CD4-positive, alpha-beta memory T cell (primary cell): ENCODE measurements around the gene PGAP6. TPM values are rescaled to one million over a fixed set of nuclear protein-coding genes. Genes with fewer than 3 reads are reported as not detected.
"Not testable (repeated sequence)": the region's sequence is repeated elsewhere in the genome, so short reads cannot be mapped to it uniquely, and the experiment has no call there.

Source experiments
- CTCF ChIA-PET: fragments of 350-600 bp; sonication (Branson Sonifier 250); formaldehyde crosslinking; loops from one replicate; lab custom pipeline; 2021; ENCODE audit warnings: inconsistent platforms; ENCODE audit not compliant: partially characterized antibody; lab: Charles Lee
- POLR2A ChIA-PET: fragments of 350-600 bp; sonication (Branson Sonifier 250); formaldehyde crosslinking; loops from one replicate; lab custom pipeline; 2021; ENCODE audit not compliant: partially characterized antibody; lab: Charles Lee
- DNase-seq, 5 donors: peaks; one replicate each; pipeline versions ENCODE4 v3.0.0 to v3.0.0-alpha.2; 2020 to 2022; ENCODE audit warnings: mixed read lengths in 1 of 5
- H3K27ac ChIP-seq: one replicate; pipeline ENCODE4 v1.7.0; 2013; ENCODE audit warnings: low read depth, low read length
- H3K27me3 ChIP-seq: 2 replicates; pipeline ENCODE4 v1.7.0; 2013; ENCODE audit warnings: mild to moderate bottlenecking, low read length, moderate library complexity; ENCODE audit not compliant: insufficient read depth
- H3K36me3 ChIP-seq: 2 replicates; pipeline ENCODE4 v1.7.0; 2013; ENCODE audit warnings: mild to moderate bottlenecking, low read length, moderate library complexity; ENCODE audit not compliant: insufficient read depth
- H3K4me1 ChIP-seq: 2 replicates; pipeline ENCODE4 v1.7.0; 2013; ENCODE audit warnings: mild to moderate bottlenecking, low read length, moderate library complexity; ENCODE audit not compliant: insufficient read depth
- H3K4me3 ChIP-seq, 2 donors: one replicate each; pipeline ENCODE4 v1.7.0; 2013; ENCODE audit warnings: low read length in 2 of 2, mild to moderate bottlenecking in 1 of 2
- H3K9me3 ChIP-seq, 2 donors: one replicate each; pipeline ENCODE4 v1.7.0; 2013; ENCODE audit warnings: low read length in 2 of 2, control low read depth in 1 of 2; ENCODE audit not compliant: control insufficient read depth in 1 of 2
- H3K27ac Mint-ChIP-seq, 7 donors: one replicate each; pipeline ENCODE4 v1.8.0; 2020 to 2021; ENCODE audit warnings: mixed read lengths in 7 of 7, mild to moderate bottlenecking in 6 of 7, inconsistent platforms in 3 of 7, moderate library complexity in 3 of 7
- H3K27me3 Mint-ChIP-seq, 2 donors: one replicate each; pipeline ENCODE4 v1.8.0; 2020 to 2021; ENCODE audit warnings: mixed read lengths in 2 of 2
- H3K36me3 Mint-ChIP-seq, 2 donors: one replicate each; pipeline ENCODE4 v1.8.0; 2020 to 2021; ENCODE audit warnings: mixed read lengths in 2 of 2, inconsistent platforms in 1 of 2, mild to moderate bottlenecking in 1 of 2
- H3K4me1 Mint-ChIP-seq, 4 donors: one replicate each; pipeline ENCODE4 v1.8.0; 2020 to 2021; ENCODE audit warnings: mixed read lengths in 4 of 4, mild to moderate bottlenecking in 1 of 4
- H3K4me3 Mint-ChIP-seq, 8 donors: one replicate each; pipeline ENCODE4 v1.8.0; 2020 to 2021; ENCODE audit warnings: mixed read lengths in 8 of 8, mild to moderate bottlenecking in 7 of 8, moderate library complexity in 6 of 8, inconsistent platforms in 3 of 8
- H3K9me3 Mint-ChIP-seq, 8 donors: one replicate each; pipeline ENCODE4 v1.8.0; 2020 to 2021; ENCODE audit warnings: mixed read lengths in 8 of 8, mild to moderate bottlenecking in 5 of 8, inconsistent platforms in 3 of 8, moderate library complexity in 1 of 8
- intact Hi-C: fragments of 100-400 bp; cut with micrococcal nuclease; formaldehyde crosslinking; loops from one replicate; pipeline ENCODE4 v1.15.1; 2023
- polyA plus RNA-seq, 2 donors: library from polyadenylated mRNA; unstranded; fragments of 300-500 nt; fragmentation: Illumina TruSeq; gene quantifications; one replicate each; pipeline ENCODE4 v1.2.3, GENCODE V29; 2021
- total RNA-seq, 2 experiments: library from RNA; stranded (reverse); gene quantifications; one replicate each; pipeline ENCODE4 v1.2.3, GENCODE V29; 2021

The PGAP6 gene
- total and polyA plus RNA-seq, 4 experiments from 2014 or later = 22.7 to 73.5 (median 56.3) TPM

DNA sequence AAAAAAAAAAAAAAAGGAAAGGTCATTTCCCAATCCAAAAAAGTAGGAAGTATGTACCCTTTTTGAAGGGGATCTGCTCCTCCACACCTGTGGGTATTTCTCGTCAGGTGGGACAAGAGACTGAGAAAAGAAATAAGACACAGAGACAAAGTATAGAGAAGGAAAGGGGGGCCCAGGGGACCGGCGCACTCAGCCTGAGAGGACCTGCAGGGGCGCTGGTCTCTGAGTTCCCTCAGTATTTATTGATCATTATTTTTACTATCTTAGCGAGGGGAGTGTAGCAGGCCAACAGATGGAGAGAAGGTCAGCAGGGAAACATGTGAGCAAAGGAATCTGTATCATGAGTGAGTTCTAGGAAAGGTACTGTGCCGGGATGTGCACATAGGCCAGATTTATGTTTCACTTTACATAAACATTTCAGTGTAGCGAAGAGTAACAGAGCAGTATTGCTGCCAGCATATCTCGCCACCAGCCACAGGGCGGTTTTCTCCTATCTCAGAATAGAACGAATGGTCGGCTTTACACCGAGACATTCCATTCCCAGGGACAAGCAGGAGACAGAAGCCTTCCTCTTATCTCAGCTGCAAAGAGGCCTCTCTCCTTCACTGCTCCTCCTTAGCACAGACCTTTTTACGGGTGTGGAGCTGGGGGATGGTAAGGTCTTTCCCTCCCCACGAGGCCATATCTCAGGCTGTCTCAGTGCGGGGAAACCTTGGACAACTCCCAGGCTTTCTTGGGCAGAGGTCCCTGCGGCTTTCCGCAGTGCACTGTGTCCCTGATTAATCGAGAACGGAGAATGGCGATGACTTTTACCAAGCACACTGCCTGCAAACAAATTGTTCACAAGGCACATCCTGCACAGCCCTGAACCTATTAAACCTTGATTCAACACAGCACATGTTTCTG is 6.2 kb upstream of the PGAP6 start:
- H3K36me3 ChIP-seq, H3K27ac ChIP-seq, H3K4me1 ChIP-seq, DNase-seq, H3K4me3 Mint-ChIP-seq, H3K9me3 Mint-ChIP-seq, intact Hi-C loops, CTCF ChIA-PET, H3K36me3 Mint-ChIP-seq, H3K4me3 ChIP-seq, H3K27me3 Mint-ChIP-seq, H3K27me3 ChIP-seq, H3K9me3 ChIP-seq: not testable (repeated sequence)
- POLR2A ChIA-PET = interaction anchor here (1.1 kb wide), 1 partner anchor 11 kb away, joined by 3 read pairs; no protein-coding TSS in a partner anchor
- Mint-ChIP-seq H3K27ac (peak overlapping the region in 3 of 7 donors; percentile 6 to 53 (median 43)), H3K4me1 (peaks cover 12 to 14% (median 13%) of the 10 kb centered on the region in 4 donors)

DNA sequence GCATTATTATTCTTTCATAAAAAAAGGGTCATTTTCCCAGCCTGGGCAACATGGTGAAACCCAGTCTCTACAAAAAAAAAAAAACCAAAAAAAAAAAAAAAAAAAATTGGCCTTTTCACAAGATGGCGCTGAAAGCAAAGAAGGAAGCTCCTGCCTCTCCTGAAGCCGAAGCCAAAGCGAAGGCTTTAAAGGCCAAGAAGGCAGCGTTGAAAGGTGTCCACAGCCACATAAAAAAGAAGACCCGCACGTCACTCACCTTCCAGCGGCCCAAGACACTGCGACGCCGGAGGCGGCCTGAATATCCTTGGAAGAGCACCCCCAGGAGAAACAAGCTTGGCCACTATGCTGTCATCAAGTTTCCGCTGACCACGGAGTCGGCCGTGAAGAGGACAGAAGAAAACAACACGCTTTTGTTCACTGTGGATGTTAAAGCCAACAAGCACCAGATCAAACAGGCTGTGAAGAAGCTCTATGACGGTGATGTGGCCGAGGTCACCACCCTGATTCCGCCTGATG is 4.9 kb upstream of the PGAP6 start:
- no peaks in the 10 kb centered on the region for H3K27me3 Mint-ChIP-seq
- H3K9me3 ChIP-seq = no peaks in the 10 kb centered on the region
- no peak overlapping the region for H3K4me3 Mint-ChIP-seq
- H3K9me3 Mint-ChIP-seq = peaks cover 0 to 1% (median 0%) of the 10 kb centered on the region in 8 donors
- intact Hi-C loops = no loop called here
- H3K27me3 ChIP-seq = no peaks in the 10 kb centered on the region
- ChIA-PET POLR2A (no interaction called here), CTCF (no interaction called here)
- no peak overlapping the region for H3K4me3 ChIP-seq
- no peak overlapping the region for H3K27ac ChIP-seq
- H3K4me1 ChIP-seq = peaks cover 13% of the 10 kb centered on the region
- H3K36me3 ChIP-seq = no peaks in the 10 kb centered on the region
- DNase-seq = no peak
- H3K36me3 Mint-ChIP-seq = peaks cover 0 to 2% of the 10 kb centered on the region in 2 donors
- peak overlapping the region in 2 of 7 donors; percentile 21 to 57 for H3K27ac Mint-ChIP-seq
- peaks cover 11 to 17% (median 14%) of the 10 kb centered on the region in 4 donors for H3K4me1 Mint-ChIP-seq

DNA sequence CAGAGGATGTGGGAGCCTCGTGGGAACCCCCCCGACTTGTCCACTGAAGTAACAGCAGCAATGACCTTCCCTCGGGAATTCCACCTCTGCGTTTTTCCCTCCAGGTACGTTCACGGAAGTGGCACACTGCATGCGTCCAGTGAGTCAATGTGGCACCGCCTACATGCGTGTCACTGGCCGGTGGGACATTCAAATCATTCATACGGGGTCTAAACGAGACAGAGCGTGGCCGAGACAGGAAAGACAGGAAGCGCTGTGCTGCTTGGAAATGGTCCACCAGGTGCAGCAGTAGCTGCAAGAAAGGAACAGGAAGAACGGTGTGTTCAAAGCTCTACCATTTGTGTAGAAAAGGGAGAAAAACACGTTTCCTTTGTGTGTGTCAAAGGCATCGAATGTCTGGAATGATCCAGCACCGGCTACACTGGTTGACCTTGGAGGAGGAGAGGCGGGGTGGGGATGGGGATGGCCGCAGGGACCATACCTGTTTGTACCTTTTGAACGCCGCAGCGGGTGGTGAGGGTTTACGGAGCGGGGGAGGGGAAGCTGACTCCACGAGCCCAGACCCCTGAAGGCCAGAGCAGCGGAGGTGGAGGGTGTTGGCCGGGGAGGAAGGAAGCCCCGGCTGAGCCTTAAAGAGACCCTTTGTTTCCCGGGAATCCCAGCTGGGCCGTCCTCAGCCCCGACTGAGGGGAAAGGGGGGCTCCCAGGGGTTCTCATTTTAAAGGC is 1.7 kb upstream of the PGAP6 start:
- Histone ChIP-seq H3K27ac (peak overlapping the region; percentile 8), H3K9me3 (no peaks in the 10 kb centered on the region), H3K27me3 (no peaks in the 10 kb centered on the region), H3K36me3 (no peaks in the 10 kb centered on the region), H3K4me1 (peaks cover 36% of the 10 kb centered on the region), H3K4me3 (peak overlapping the region; percentile 57 to 74)
- Mint-ChIP-seq H3K4me1 (peaks cover 10 to 31% (median 22%) of the 10 kb centered on the region in 4 donors), H3K4me3 (peak overlapping the region; percentile 85 to 95 (median 93)), H3K27me3 (no peaks in the 10 kb centered on the region), H3K27ac (peak overlapping the region; percentile 62 to 92 (median 80)), H3K36me3 (peaks cover 0 to 6% of the 10 kb centered on the region in 2 donors), H3K9me3 (peaks cover 0 to 1% (median 0%) of the 10 kb centered on the region in 8 donors)
- CTCF ChIA-PET = interaction anchor here (0.7 to 1.5 kb wide), 3 partner anchors 13 to 148 kb away, joined by 3 read pairs; partner anchors contain the start of genes MRPL28 and RAB11FIP3
- peak in 4 of 5 donors; percentile 36 to 84 (median 40) for DNase-seq
- intact Hi-C loops = loop anchor here (2.0 kb wide), 1 partner anchor 31 kb away; the partner anchor contains the start of gene AXIN1
- POLR2A ChIA-PET = interaction anchor here (1.2 to 4.1 kb wide), 11 partner anchors 8 to 253 kb away, joined by 3 to 35 read pairs (median 5); partner anchors contain the start of genes DECR2, FAM234A, METTL26 and MRPL28

DNA sequence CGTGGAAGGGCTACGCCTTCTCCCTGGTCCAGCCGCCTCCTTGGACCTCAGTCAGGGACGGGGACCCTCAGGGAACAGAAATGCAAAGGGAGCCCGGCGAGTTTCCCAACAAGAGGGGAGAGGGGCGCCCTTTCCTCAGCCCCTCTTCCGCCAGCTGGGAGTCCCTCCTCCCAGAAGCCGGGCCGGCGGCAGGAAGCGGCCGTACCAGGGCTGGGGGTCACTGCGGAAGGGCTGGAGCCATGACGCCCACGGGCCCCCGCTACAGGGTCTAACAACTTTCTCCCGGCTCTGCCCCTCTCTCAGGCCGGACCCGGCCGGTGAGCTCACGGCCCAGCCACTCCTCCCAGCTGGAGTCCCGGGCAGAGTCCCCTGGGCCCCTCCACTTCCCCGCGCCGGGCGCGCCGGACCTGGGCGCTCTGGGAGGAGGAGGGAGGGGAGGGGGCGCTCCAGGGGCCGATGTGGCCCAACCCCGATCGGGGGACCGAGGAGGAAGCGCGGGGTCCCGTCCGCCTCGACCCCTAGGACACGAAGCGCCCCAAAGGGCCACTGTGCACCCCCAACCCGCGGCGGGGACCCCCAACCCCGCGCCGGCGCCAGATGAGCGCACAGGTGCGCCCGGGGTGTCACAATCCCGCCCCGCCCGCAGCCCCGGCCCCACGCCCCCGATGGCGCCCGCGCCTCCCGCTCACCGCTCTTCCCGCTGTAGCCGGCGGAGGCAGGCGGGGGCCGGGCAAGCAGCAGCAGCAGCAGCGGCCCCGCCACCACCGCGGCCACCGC is 578 bp downstream of the PGAP6 start:
- POLR2A ChIA-PET = interaction anchor here (0.6 to 4.1 kb wide), 6 partner anchors 9 to 188 kb away, joined by 3 to 35 read pairs (median 5); partner anchors contain the start of genes AXIN1, DECR2 and MRPL28
- Mint-ChIP-seq H3K4me3 (peak overlapping the region; percentile 39 to 90 (median 72)), H3K27me3 (no peaks in the 10 kb centered on the region), H3K9me3 (peaks cover 0 to 1% (median 0%) of the 10 kb centered on the region in 8 donors), H3K36me3 (peaks cover 0 to 7% of the 10 kb centered on the region in 2 donors), H3K4me1 (peaks cover 10 to 31% (median 21%) of the 10 kb centered on the region in 4 donors), H3K27ac (peak overlapping the region in 3 of 7 donors; percentile 60 to 81 (median 61))
- DNase-seq = no peak
- no peaks in the 10 kb centered on the region for H3K27me3 ChIP-seq
- intact Hi-C loops = no loop called here
- no peaks in the 10 kb centered on the region for H3K9me3 ChIP-seq
- peaks cover 1% of the 10 kb centered on the region for H3K36me3 ChIP-seq
- peak overlapping the region; percentile 23 to 46 for H3K4me3 ChIP-seq
- CTCF ChIA-PET = no interaction called here
- H3K27ac ChIP-seq = peak overlapping the region; percentile 52
- H3K4me1 ChIP-seq = peaks cover 37% of the 10 kb centered on the region

DNA sequence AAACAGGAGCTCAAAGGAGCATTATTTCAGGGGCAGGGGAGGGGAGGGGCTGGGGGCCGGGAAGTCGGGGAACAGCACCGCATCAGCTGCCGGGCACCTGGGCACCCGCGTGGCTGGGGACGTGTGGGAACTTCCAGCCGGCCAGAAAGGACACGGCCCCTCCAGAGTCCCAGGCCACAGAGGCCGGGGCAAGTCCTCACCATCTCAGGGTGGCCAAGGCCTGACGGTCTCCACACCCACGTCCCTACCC is 1.1 kb downstream of the PGAP6 start:
- CTCF ChIA-PET = no interaction called here
- no peak for DNase-seq
- peaks cover 10 to 31% (median 21%) of the 10 kb centered on the region in 4 donors for H3K4me1 Mint-ChIP-seq
- H3K9me3 ChIP-seq = no peaks in the 10 kb centered on the region
- intact Hi-C loops = no loop called here
- peaks cover 0 to 1% (median 0%) of the 10 kb centered on the region in 8 donors for H3K9me3 Mint-ChIP-seq
- POLR2A ChIA-PET = interaction anchor here (0.6 to 4.1 kb wide), 6 partner anchors 9 to 188 kb away, joined by 3 to 35 read pairs (median 5); partner anchors contain the start of genes AXIN1, DECR2 and MRPL28
- no peaks in the 10 kb centered on the region for H3K27me3 Mint-ChIP-seq
- no peaks in the 10 kb centered on the region for H3K27me3 ChIP-seq
- H3K4me1 ChIP-seq = peaks cover 37% of the 10 kb centered on the region
- H3K36me3 Mint-ChIP-seq = peaks cover 0 to 8% of the 10 kb centered on the region in 2 donors
- H3K36me3 ChIP-seq = peaks cover 6% of the 10 kb centered on the region
- peak overlapping the region; percentile 23 to 46 for H3K4me3 ChIP-seq
- H3K27ac Mint-ChIP-seq = peak overlapping the region in 5 of 7 donors; percentile 90 to 95 (median 91)
- peak overlapping the region; percentile 52 for H3K27ac ChIP-seq
- peak overlapping the region; percentile 76 to 93 (median 86) for H3K4me3 Mint-ChIP-seq

DNA sequence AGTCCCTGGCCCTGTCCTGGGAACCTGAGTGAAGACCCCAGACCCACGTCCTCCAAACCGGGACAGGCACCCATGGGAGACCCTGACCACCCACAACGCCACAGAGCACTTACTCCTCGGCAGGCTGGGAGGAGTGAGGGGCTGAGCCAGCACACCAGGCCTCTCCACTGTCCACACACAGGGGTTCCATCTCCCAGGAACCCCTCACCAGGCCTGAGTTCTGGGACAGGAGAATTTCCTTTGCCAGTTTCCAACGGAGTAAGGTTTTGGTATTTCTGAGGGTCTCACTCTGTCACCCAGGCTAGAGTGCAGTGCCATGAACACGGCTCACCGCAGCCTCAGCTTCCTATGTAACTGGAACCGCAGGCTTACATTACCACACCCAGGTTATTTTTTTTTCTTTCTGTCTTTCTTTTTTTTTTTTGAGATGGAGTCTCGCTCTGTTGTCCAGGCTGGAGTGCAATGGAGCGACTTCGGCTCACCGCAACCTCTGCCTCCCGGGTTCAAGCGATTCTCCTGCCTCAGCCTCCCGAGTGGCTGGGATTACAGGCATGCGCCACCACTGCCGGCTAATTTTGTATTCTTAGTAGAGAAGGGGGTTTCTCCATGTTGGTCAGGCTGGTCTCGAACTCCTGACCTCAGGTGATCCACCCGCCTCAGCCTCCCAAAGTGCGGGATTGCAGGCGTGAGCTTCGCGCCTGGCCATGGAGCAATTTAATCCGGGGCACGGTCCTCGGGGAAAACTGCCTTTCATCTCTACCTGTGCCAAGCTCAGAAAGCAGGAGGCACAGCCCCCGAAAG is 1.6 kb downstream of the PGAP6 start:
- intact Hi-C loops = loop anchor here (10.0 kb wide), 1 partner anchor 205 kb away; no protein-coding TSS in a partner anchor
- Mint-ChIP-seq H3K27ac (peak overlapping the region; percentile 27 to 95 (median 90)), H3K9me3 (peaks cover 0 to 1% (median 0%) of the 10 kb centered on the region in 8 donors), H3K27me3 (no peaks in the 10 kb centered on the region), H3K36me3 (peaks cover 0 to 8% of the 10 kb centered on the region in 2 donors), H3K4me3 (peak overlapping the region; percentile 76 to 93 (median 86)), H3K4me1 (peaks cover 10 to 31% (median 21%) of the 10 kb centered on the region in 4 donors)
- Histone ChIP-seq H3K27ac (peak overlapping the region; percentile 52), H3K4me1 (peaks cover 37% of the 10 kb centered on the region), H3K4me3 (peak overlapping the region in 1 of 2 donors; percentile 38), H3K9me3 (no peaks in the 10 kb centered on the region), H3K36me3 (peaks cover 7% of the 10 kb centered on the region), H3K27me3 (no peaks in the 10 kb centered on the region)
- CTCF ChIA-PET = no interaction called here
- POLR2A ChIA-PET = interaction anchor here (0.6 to 4.1 kb wide), 7 partner anchors 10 to 187 kb away, joined by 3 to 35 read pairs (median 5); partner anchors contain the start of genes AXIN1, DECR2 and MRPL28
- peak in 2 of 5 donors; percentile 38 to 62 for DNase-seq
